Stimulated activated CD4-positive, alpha-beta T cell treated with anti-CD3 and anti-CD28 coated beads, Interleukin-1b, Interleukin-23, amount 100 ng/mL, for 48 hours (primary cell): ENCODE measurements around the gene WDR5.
"Not testable (repeated sequence)": the region's sequence is repeated elsewhere in the genome, so short reads cannot be mapped to it uniquely, and the experiment has no call there.

ENCODE experiments used
- DNase-seq: peaks from one replicate; pipeline ENCODE4 v3.0.0-alpha.2; 2020

Gene WDR5

DNA sequence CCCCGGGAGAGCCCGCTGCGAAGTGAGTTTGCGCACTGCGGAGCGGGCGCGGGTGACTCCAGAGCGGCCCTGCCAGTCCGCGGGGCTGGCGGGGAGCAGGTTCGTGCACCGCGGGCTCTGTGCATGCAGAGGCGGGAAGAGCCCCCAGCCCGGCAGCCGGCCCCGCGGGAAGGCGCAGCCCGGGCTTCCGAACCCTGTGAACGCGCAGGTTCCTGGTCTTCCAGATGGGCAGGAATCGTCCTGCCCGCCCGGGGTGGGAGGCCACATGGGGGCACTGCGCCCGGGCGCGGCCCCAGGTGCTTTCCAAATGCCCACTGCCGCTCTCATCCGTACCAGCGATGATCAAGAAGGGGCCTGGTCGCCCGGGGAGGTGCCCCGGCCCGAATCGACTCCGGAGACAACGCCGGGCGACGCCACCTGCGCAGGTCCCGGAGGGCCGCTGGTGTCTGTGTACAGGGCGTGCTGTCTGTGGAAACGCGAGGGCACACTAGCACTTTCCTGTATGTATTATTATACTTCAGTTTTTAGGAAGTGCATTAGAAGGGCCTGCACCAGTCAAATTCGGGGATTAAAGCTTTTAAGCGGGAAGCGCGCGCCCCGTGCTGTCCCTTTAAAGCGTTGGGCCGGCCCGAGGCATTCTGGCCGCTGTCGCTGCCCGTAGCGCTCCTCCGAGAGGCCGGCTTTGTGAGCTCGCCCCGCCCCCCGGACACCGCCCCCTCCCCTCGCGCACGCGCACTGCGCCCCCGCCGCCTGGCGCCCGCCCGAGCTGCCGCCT lies at the start of gene WDR5:
WDR5 (plus strand) TSS at position 740 of the 775 bp plus-strand sequence. CDS start 3,796 bp downstream, outside the sequence.
- DNase-seq, result peak; percentile 90

- DNase-seq, result no peak
Measured at GRCh38 chr9:134088063-134088725, 47.7 kb upstream of the WDR5 start.

- DNase-seq, result no peak
Measured at GRCh38 chr9:134089972-134090371, 45.9 kb upstream of the WDR5 start.

GRCh38 chr9:134099123-134099761 lies 36.6 kb upstream of the WDR5 start:
- peak; percentile 51 for DNase-seq

DNA sequence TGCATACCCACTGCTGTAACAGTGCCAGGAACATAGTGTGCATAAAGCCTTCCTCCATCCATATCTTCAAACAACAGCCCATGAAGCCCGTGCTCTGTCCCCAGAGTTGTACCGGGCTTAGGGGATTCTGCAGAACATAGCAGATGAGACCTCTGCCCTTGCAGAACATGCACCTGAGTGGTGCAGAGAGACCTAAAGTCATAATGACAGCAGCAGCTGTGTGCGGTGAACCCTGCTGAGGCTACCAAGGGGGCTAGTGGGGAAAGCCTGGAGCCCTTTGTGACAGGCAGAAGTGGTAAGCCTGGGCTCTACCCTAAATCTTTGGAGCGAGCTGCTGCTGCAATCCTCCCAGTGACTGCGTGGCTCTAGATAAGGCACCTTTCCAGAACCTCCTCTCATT lies 35.8 kb upstream of the WDR5 start:
- no peak for DNase-seq

DNA sequence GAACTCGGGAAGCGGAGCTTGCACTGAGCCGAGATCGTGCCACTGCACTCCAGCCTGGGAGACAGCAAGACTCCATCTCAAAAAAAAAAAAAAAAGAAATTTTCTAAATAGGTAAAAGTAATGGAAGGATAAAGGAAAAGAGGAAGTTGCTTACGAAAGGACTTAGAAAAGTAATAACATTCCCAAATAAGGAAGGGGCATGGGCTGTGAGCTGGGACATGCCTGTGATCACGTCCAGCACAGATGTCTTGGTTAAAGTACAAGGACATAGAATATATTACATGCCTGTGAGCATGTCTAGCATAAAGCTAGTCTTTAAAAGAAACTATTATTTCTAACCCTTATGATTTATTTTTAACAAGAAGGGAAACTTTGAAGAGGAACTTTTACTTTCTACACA lies 34.7 kb upstream of the WDR5 start:
- DNase-seq, result not testable (repeated sequence)

DNA sequence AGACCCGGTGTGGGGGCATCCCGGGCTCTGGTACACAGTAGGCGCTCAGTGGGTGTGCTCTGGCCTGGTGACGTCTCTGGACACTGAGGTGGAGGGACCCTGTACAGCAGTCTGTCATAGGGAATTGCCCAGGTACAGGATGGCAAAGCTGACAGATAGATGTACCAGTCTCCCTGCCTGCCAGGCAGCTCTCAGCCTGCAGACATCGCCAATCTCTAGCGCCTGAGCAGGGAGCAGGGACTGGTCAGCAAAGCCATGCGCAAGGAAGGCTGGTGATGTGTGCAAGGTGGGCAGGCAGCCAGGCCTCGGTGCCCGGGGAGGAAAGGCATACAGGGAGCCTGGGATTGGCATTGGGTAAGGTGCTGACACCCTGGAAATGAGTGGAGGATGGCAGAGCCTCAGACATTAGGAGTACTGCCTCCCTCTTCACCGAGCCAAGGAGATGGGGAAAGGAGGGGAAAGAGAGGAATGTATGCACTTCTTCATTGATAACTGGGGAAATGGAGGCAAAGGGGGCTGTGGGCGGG lies 34.2 kb upstream of the WDR5 start:
- no peak for DNase-seq

- no peak for DNase-seq
Measured at GRCh38 chr9:134103391-134103998, 32.4 kb upstream of the WDR5 start.

DNA sequence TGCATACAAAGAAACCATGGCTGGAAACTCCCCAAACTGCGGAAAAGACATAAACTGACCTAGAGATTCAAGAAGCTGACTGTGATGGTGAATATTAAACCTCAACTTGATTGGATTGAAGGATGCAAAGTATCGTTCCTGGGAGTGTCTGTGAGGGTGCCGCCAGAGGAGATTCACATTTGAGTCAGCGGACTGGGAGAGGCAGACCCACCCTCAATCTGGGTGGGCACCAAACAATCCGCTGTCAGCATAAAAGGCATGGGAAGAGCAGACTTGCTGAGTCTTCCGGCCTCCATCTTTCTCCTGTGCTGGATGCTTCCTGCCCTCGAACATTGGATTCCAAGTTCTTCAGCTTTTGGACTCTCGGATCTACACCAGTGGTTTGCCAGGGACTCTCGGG lies 24.8 kb upstream of the WDR5 start:
- DNase-seq, result no peak

GRCh38 chr9:134112561-134112960 lies 23.3 kb upstream of the WDR5 start:
- DNase-seq, result no peak

DNA sequence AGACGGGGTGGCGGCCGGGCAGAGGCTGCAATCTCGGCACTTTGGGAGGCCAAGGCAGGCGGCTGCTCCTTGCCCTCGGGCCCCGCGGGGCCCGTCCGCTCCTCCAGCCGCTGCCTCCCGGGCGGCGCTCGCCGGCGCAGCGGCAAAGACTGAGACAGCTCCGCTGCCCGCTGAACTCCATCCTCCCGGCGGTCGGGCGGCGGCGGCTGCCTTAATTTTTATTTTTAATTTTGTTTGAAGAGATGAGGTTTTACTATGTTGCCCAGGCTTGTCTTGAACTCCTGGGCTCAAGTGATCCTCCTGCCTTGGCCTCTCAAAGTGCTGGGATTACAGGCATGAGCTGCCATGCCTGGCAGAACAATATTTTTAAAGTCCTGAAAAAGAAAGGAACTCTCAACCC lies 16.9 kb upstream of the WDR5 start:
- DNase-seq, result not testable (repeated sequence)

GRCh38 chr9:134123764-134124128 lies 12.1 kb upstream of the WDR5 start:
- DNase-seq, result no peak

DNA sequence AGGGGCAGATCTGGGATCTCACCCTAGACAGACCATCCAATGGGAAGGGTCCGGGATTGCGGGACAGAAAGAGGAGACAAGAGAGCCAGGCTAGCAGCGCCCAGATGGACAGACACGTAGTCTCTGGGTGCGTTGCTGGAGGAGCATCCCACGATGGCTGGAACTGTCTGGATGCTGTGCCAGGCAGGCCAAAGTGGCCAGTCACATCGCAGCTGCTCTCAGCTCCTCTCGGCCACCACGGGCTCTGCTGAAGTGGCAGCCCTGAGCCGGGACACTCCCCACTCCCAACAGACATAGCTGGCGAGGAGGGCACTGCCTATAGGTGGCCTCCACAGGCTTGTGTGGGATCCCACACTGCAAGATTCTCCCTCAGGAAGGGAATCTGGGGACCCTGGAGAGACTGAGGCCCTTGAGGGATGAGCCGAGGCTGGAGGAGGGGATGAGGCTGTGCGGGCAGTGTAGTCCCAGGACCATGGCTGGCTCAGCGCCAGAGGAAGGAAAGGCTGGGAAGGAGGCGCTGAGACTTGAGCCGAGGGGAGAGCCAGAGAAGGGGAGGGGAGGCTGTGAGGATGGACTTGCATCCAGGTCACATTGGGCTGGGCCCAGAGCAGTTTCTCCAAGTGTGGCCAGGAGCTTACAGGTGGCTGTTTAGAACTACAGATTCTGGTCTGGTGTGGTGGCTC lies 10.3 kb upstream of the WDR5 start:
- DNase-seq, result no peak

DNA sequence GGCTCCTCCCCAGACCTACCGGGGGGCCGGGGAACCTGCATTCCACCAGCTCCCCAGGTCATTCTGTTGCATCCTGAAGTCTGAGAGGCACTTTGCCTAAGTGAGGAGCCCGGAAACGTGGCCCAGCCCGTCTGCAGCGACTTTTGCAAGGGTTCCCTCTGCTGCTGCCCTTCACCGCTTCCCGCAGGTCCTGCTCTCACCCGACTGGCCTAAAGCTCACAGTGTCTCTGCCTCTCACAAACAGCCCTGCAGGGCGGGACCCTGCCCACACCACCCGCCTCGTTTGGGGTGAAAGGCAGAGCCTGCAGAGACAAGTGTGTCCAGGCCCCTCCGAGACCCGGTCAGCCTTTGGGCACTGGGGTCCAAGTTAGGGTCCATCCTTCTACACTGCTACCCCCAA lies 9.5 kb upstream of the WDR5 start:
- DNase-seq, result no peak

- no peak for DNase-seq
Measured at GRCh38 chr9:134127065-134127580, 8.8 kb upstream of the WDR5 start.

GRCh38 chr9:134127616-134128015 lies 8.3 kb upstream of the WDR5 start:
- DNase-seq, result no peak

- no peak for DNase-seq
Measured at GRCh38 chr9:134128727-134129679, 6.9 kb upstream of the WDR5 start.

GRCh38 chr9:134130503-134131375 lies 5.1 kb upstream of the WDR5 start:
- DNase-seq, result no peak

- DNase-seq, result no peak
Measured at GRCh38 chr9:134131471-134132207, 4.2 kb upstream of the WDR5 start.
